ENCODE measurements around the gene BMAL2.
A peak's percentile ranks its signal among the peaks of the same experiment; 100 is the strongest.

The BMAL2 gene

GRCh38 chr12:27332714-27333402 is at the start of gene BMAL2:
Gene BMAL2 (plus strand): TSS chr12:27332836. CDS start chr12:27333073, 237 bp downstream.
- peak; percentile 33 for DNase-seq (ENCODE audit: low read depth)

- DNase-seq (ENCODE audit: low read depth) = no peak
Measured at GRCh38 chr12:27284021-27284420, 48.6 kb upstream of the BMAL2 start.

- DNase-seq (ENCODE audit: low read depth) = no peak
Measured at GRCh38 chr12:27284751-27285150, 47.9 kb upstream of the BMAL2 start.

- DNase-seq (ENCODE audit: low read depth) = no peak
Measured at GRCh38 chr12:27285403-27285802, 47.2 kb upstream of the BMAL2 start.

- no peak for DNase-seq (ENCODE audit: low read depth)
Measured at GRCh38 chr12:27289414-27289813, 43.2 kb upstream of the BMAL2 start.

GRCh38 chr12:27290501-27291168 is 42.0 kb upstream of the BMAL2 start:
- no peak for DNase-seq (ENCODE audit: low read depth)

GRCh38 chr12:27291862-27292261 is 40.8 kb upstream of the BMAL2 start:
- no peak for DNase-seq (ENCODE audit: low read depth)

GRCh38 chr12:27292718-27293117 is 39.9 kb upstream of the BMAL2 start:
- no peak for DNase-seq (ENCODE audit: low read depth)

GRCh38 chr12:27293463-27293862 is 39.2 kb upstream of the BMAL2 start:
- DNase-seq (ENCODE audit: low read depth) = no peak

- no peak for DNase-seq (ENCODE audit: low read depth)
Measured at GRCh38 chr12:27296674-27297073, 36.0 kb upstream of the BMAL2 start.

GRCh38 chr12:27297566-27297965 is 35.1 kb upstream of the BMAL2 start:
- no peak for DNase-seq (ENCODE audit: low read depth)

- no peak for DNase-seq (ENCODE audit: low read depth)
Measured at GRCh38 chr12:27299102-27299501, 33.5 kb upstream of the BMAL2 start.

GRCh38 chr12:27300226-27300625 is 32.4 kb upstream of the BMAL2 start:
- no peak for DNase-seq (ENCODE audit: low read depth)

GRCh38 chr12:27303139-27304111 is 29.2 kb upstream of the BMAL2 start:
- no peak for DNase-seq (ENCODE audit: low read depth)

GRCh38 chr12:27304856-27305255 is 27.8 kb upstream of the BMAL2 start:
- DNase-seq (ENCODE audit: low read depth) = no peak

- no peak for DNase-seq (ENCODE audit: low read depth)
Measured at GRCh38 chr12:27305673-27306456, 26.8 kb upstream of the BMAL2 start.

- no peak for DNase-seq (ENCODE audit: low read depth)
Measured at GRCh38 chr12:27309293-27309994, 23.2 kb upstream of the BMAL2 start.

- DNase-seq (ENCODE audit: low read depth) = no peak
Measured at GRCh38 chr12:27309995-27310315, 22.7 kb upstream of the BMAL2 start.

- DNase-seq (ENCODE audit: low read depth) = no peak
Measured at GRCh38 chr12:27316947-27317346, 15.7 kb upstream of the BMAL2 start.

GRCh38 chr12:27319409-27319808 is 13.2 kb upstream of the BMAL2 start:
- no peak for DNase-seq (ENCODE audit: low read depth)

GRCh38 chr12:27319848-27320247 is 12.8 kb upstream of the BMAL2 start:
- DNase-seq (ENCODE audit: low read depth) = no peak
